ENCODE data around the gene NRDC.

Gene NRDC

GRCh38 chr1:51878616-51879336 is at the start of gene NRDC:
TSS of gene NRDC (minus strand) at chr1:51878727. CDS start at chr1:51878615, 112 bp downstream.
- H3K27ac ChIP-seq (ENCODE audit: extremely low read depth, low read depth, low read length): peak within 1 kb of the TSS; percentile 95
- H3K36me3 ChIP-seq (ENCODE audit: control insufficient read depth in 2 of 2, insufficient read depth in 1 of 2, low read length in 2 of 2): peaks cover 0 to 4% of the 10 kb centered on the region in 2 experiments; a peak in 1 of 3 replicates
- no peaks in the 10 kb centered on the region for H3K9me3 ChIP-seq (ENCODE audit: control insufficient read depth, insufficient read depth, low read depth, low read length)
- H3K4me3 ChIP-seq (ENCODE audit: low read depth, low read length): peak within 1 kb of the TSS; percentile 96
- CTCF ChIA-PET: interaction anchor here (0.6 to 0.8 kb wide), 2 partner anchors 18 to 180 kb away, joined by 4 to 7 read pairs; no protein-coding TSS in a partner anchor
- H3K4me1 ChIP-seq (ENCODE audit: control insufficient read depth, insufficient read depth, low read length): no peaks in the 10 kb centered on the region
- POLR2A ChIA-PET: interaction anchor here (1.0 to 1.4 kb wide), 4 partner anchors 10 to 964 kb away, joined by 3 to 4 read pairs (median 3); partner anchors contain the start of genes RNF11 and ZYG11A
- TF ChIP-seq KLF10 (tag by site-specific recombination; IDR thresholded peaks at IDR 0.05) (peak; percentile 69), TCF7L2 (IDR thresholded peaks at IDR 0.05; ENCODE audit: borderline replicate concordance, low read depth, low read length) (no peak), ZNF624 (tag by site-specific recombination; IDR thresholded peaks at IDR 0.05) (no peak), ZNF501 (tag by site-specific recombination; IDR thresholded peaks at IDR 0.05) (peak; percentile 90), SETDB1 (IDR thresholded peaks at IDR 0.05; ENCODE audit: insufficient read length, low read length) (peak; percentile 27), ZNF791 (tag by site-specific recombination; IDR thresholded peaks at IDR 0.05) (no peak), ZNF140 (tag by site-specific recombination; IDR thresholded peaks at IDR 0.05) (no peak), ZBTB1 (tag by site-specific recombination; IDR thresholded peaks at IDR 0.05) (no peak), ZNF223 (tag by site-specific recombination; IDR thresholded peaks at IDR 0.05) (no peak), ZBTB8A (tag by site-specific recombination; IDR thresholded peaks at IDR 0.05) (peak; percentile 72), ZNF23 (tag by site-specific recombination; IDR thresholded peaks at IDR 0.05; ENCODE audit: borderline replicate concordance) (no peak), ZNF335 (tag by site-specific recombination; conservative IDR thresholded peaks at IDR 0.05) (peak; percentile 82), ZFP37 (tag by site-specific recombination; IDR thresholded peaks at IDR 0.05) (0 out of 2 replicates have a peak, but pooled peaks have one; percentile 10), ZNF843 (tag by site-specific recombination; IDR thresholded peaks at IDR 0.05) (peak; percentile 64; the same call in 1 of the 2 replicates), ZBTB44 (tag by site-specific recombination; IDR thresholded peaks at IDR 0.05) (peak; percentile 40; the same call in 1 of the 2 replicates), ZNF398 (tag by site-specific recombination; IDR thresholded peaks at IDR 0.05) (peak; percentile 56; the same call in 1 of the 2 replicates), ZNF302 (tag by site-specific recombination; IDR thresholded peaks at IDR 0.05; ENCODE audit: low read depth) (no peak), MZF1 (tag by site-specific recombination; IDR thresholded peaks at IDR 0.05; ENCODE audit: borderline replicate concordance) (no peak), ZSCAN23 (tag by site-specific recombination; IDR thresholded peaks at IDR 0.05) (no peak), TRIM28 (IDR thresholded peaks at IDR 0.05; ENCODE audit: borderline replicate concordance, low read length) (no peak), ZNF26 (tag by site-specific recombination; IDR thresholded peaks at IDR 0.05) (no peak), ZNF548 (tag by site-specific recombination; IDR thresholded peaks at IDR 0.05) (no peak), ZNF747 (tag by site-specific recombination; IDR thresholded peaks at IDR 0.05) (no peak), AEBP2 (tag by site-specific recombination; IDR thresholded peaks at IDR 0.05; ENCODE audit: borderline replicate concordance) (no peak), ZSCAN4 (tag by site-specific recombination; IDR thresholded peaks at IDR 0.05) (peak; percentile 7; the same call in 1 of the 2 replicates), ZNF704 (tag by site-specific recombination; IDR thresholded peaks at IDR 0.05) (no peak), ZNF777 (tag by site-specific recombination; IDR thresholded peaks at IDR 0.05; ENCODE audit: borderline replicate concordance) (no peak), FEZF1 (tag by site-specific recombination; IDR thresholded peaks at IDR 0.05) (no peak), SALL2 (tag by site-specific recombination; IDR thresholded peaks at IDR 0.05; ENCODE audit: borderline replicate concordance) (no peak), HOXC10 (CRISPR knock-in tag; IDR thresholded peaks at IDR 0.05) (no peak)
